Adrenal gland (tissue), 12 donors: ENCODE results near the gene FMNL3. TPM values are rescaled to one million over a fixed set of nuclear protein-coding genes. Genes with fewer than 3 reads are reported as not detected.

ENCODE experiments used
- polyA plus RNA-seq, 3 donors: library from polyadenylated mRNA; stranded (reverse); fragments of 200-250 nt in 2 of 3; fragments of 350-450 nt in 1 of 3; fragmentation: Illumina TruSeq in 1 of 3; extraction: RNeasy Lipid Tissue Mini Kit (QIAGEN cat#74804) in 1 of 3; gene quantifications; one replicate each; pipeline ENCODE4 v1.2.3, GENCODE V29; 2013 to 2014
- small RNA-seq, 2 donors: library from RNA; depleted of rRNA; stranded (forward); fragments of <200 nt; gene quantifications; one replicate each; pipeline ENCODE3, GENCODE V24; 2016
- total RNA-seq, 9 donors: library from RNA; depleted of rRNA in 4 of 9; stranded (reverse); fragments of >200 nt in 4 of 9; fragments of 120-200 nt in 1 of 9; fragmentation: NEBNext Ultra II Directional in 1 of 9; extraction: Animal tissue kit (Norgen Biotek cat#: 25700) in 1 of 9; gene quantifications; one replicate each; pipeline versions ENCODE4 v1.1.0 to v1.2.4, GENCODE V29; 2013 to 2023
- donor health status: healthy with polysubstance abuse.
- donor health status: Bipolar disorder and iron deficiency.
- donor health status: DM: yes; HTN: yes; CAD: no.
- donor health status: DM: no; HTN: no; CAD: no.
- donor health status: DM: no; HTN: no; CAD: no.
- donor health status: DM: yes; HTN: yes; CAD: no.

Gene FMNL3
- total and polyA plus RNA-seq, 12 donors: 4.7 to 24.1 (median 15.0) TPM

Small RNA genes within 50 kb of the gene (small RNA-seq; reads per million reads assigned to genes)
- gene AC020612.2 (0 reads per million in 2 donors), gene HIGD1AP9 (0 reads per million in 2 donors), gene POLR2KP1 (0 reads per million in 2 donors), gene RNU6-834P (0 reads per million in 2 donors)

Other genes with a start within 250 kb of the FMNL3 start
- gene KCNH3, start 168.4 kb downstream of the FMNL3 start, total RNA-seq: 1 to 10 TPM in 7 of 9 donors, under 1 TPM in 2; 0.22 to 9.6 (median 2.3) TPM
- 10 to 100 TPM in 2 of 3 donors, under 1 TPM in 1; 0.07 to 18.9 (median 18.1) TPM for gene KCNH3, start 168.4 kb downstream of the FMNL3 start, polyA plus RNA-seq
- 10 to 100 TPM; 35.3 to 66.0 (median 52.3) TPM for gene MCRS1, start 139.3 kb downstream of the FMNL3 start, total RNA-seq
- gene MCRS1, start 139.3 kb downstream of the FMNL3 start, polyA plus RNA-seq: 10 to 100 TPM; 28.3 to 98.1 (median 81.3) TPM
- 1 to 10 TPM in 5 of 9 donors, under 1 TPM in 3, not detected in 1; 0.39 to 2.3 (median 1.1) TPM for gene FAM186B, start 101.8 kb downstream of the FMNL3 start, total RNA-seq
- 1 to 10 TPM in 1 of 3 donors, under 1 TPM in 2; 0.29 to 1.3 (median 0.37) TPM for gene FAM186B, start 101.8 kb downstream of the FMNL3 start, polyA plus RNA-seq
- 10 to 100 TPM in 7 of 9 donors, 1 to 10 TPM in 2; 7.2 to 44.8 (median 22.1) TPM for gene PRPF40B, start 83.8 kb downstream of the FMNL3 start, total RNA-seq
- 100 to 1,000 TPM in 1 of 3 donors, 10 to 100 TPM in 1, 1 to 10 TPM in 1; 9.1 to 125 (median 83.6) TPM for gene PRPF40B, start 83.8 kb downstream of the FMNL3 start, polyA plus RNA-seq
- 100 to 1,000 TPM; 580 to 874 (median 762) TPM for gene TMBIM6, start 34.2 kb upstream of the FMNL3 start, total RNA-seq
- 100 to 1,000 TPM; 134 to 769 (median 249) TPM for gene TMBIM6, start 34.2 kb upstream of the FMNL3 start, polyA plus RNA-seq
- 10 to 100 TPM; 16.4 to 58.2 (median 38.6) TPM for gene NCKAP5L, start 121.0 kb upstream of the FMNL3 start, total RNA-seq
- gene NCKAP5L, start 121.0 kb upstream of the FMNL3 start, polyA plus RNA-seq: 100 to 1,000 TPM in 1 of 3 donors, 10 to 100 TPM in 1, 1 to 10 TPM in 1; 5.5 to 143 (median 38.2) TPM
- 1 to 10 TPM; 1.9 to 8.9 (median 4.9) TPM for gene BCDIN3D, start 135.7 kb upstream of the FMNL3 start, total RNA-seq
- 1 to 10 TPM; 2.4 to 8.1 (median 3.4) TPM for gene BCDIN3D, start 135.7 kb upstream of the FMNL3 start, polyA plus RNA-seq
- 10 to 100 TPM in 3 of 9 donors, 1 to 10 TPM in 5, under 1 TPM in 1; 0.35 to 46.1 (median 3.1) TPM for gene FAIM2, start 196.5 kb upstream of the FMNL3 start, total RNA-seq
- 10 to 100 TPM; 13.4 to 50.8 (median 45.9) TPM for gene FAIM2, start 196.5 kb upstream of the FMNL3 start, polyA plus RNA-seq
- 10 to 100 TPM in 3 of 9 donors, 1 to 10 TPM in 3, under 1 TPM in 2, not detected in 1; 0.10 to 53.2 (median 4.6) TPM for gene AQP2, start 243.3 kb upstream of the FMNL3 start, total RNA-seq
- gene AQP2, start 243.3 kb upstream of the FMNL3 start, polyA plus RNA-seq: 10 to 100 TPM in 1 of 3 donors, under 1 TPM in 2; 0.40 to 81.0 (median 0.61) TPM